IPS-NIHi11 (cell line): Measurements from ENCODE around the gene C1orf141.
A peak's percentile ranks its signal among the peaks of the same experiment; 100 is the strongest.
"Not testable (repeated sequence)": the region's sequence is repeated elsewhere in the genome, so short reads cannot be mapped to it uniquely, and the experiment has no call there.

Experiments
- DNase-seq: peaks from one replicate; pipeline ENCODE4 v3.0.0; 2012; ENCODE audit warnings: mixed read lengths, low spot score

C1orf141 gene

GRCh38 chr1:67134695-67135094 is at the start of gene C1orf141:
Gene C1orf141 (minus strand): TSS chr1:67134970. CDS start chr1:67127240, 7,730 bp downstream.
- DNase-seq: peak; percentile 66

DNA sequence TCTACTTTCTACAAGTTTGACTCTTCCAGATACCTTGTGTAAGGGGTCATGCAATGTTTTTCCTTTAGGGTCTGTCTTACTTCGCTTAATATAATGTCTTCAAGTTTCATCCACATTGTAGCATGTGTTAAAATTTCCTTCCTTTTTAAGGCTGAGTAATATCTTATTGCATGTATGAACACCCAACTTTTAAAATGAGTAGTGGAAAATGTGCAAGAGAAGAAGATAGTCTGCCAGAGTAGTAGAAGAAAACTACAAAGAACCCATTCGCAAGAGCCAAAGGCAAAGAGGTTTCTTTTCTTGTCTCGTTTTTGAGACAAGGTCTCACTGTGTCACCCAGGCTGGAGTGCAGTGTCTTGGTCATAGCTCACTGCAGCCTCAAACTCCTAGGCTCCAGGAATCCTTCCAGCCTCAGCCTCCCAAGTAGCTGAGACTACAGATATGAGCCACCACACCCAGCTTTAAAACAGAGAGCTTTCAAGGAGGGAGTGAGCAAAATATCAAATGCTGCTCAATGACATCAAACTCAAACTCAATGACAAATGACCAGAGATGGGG is 40.8 kb upstream of the C1orf141 start:
- no peak for DNase-seq

DNA sequence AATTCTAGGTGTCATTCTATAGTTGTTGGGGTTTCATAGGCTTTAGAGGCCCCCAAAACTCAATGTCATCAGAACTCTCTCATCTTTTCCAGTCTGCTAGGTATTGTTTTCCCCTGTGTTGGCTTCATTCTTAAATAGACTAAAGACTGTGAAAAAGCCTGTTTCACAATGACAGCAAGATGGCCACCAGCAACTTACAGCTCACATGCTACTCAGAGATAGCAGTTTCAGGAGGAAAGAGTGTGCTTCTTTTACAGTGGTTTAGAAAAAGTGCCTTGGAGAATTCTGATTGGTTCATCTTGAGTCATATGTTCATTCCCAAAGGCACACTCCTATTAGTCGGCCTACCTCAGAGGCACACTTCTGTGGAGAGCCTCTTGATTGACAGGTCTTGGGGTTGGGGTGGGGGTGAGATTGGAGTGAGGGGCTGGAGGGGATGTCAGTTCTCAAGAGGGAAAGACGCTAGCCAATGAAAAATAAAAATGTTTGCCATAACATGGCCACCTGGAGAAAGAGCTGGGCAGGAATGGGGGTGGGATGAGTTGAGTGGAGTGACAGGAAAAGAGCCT is 40.0 kb upstream of the C1orf141 start:
- DNase-seq: no peak

- no peak for DNase-seq
Observed at GRCh38 chr1:67173988-67174387, 39.2 kb upstream of the C1orf141 start.

- DNase-seq: no peak
Observed at GRCh38 chr1:67171978-67172377, 37.2 kb upstream of the C1orf141 start.

DNA sequence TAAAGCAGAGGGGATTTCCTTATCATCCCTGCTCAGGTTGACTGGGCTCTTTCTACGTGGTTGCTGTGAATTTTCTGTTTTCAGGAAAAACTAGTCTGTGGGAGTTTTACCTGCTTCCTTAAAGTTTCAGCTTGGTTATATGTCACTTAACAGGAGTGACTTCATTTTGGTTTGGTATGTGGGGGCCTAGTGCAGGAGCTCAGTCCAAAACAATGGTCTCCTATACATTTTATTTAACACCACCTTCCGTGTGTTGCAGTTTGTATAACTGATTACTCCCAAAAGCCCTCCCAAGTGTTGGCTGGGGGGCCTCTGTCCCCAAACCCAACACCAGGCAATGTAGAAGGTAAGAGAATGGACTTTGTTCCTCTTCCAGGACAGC is 36.8 kb upstream of the C1orf141 start:
- no peak for DNase-seq

DNA sequence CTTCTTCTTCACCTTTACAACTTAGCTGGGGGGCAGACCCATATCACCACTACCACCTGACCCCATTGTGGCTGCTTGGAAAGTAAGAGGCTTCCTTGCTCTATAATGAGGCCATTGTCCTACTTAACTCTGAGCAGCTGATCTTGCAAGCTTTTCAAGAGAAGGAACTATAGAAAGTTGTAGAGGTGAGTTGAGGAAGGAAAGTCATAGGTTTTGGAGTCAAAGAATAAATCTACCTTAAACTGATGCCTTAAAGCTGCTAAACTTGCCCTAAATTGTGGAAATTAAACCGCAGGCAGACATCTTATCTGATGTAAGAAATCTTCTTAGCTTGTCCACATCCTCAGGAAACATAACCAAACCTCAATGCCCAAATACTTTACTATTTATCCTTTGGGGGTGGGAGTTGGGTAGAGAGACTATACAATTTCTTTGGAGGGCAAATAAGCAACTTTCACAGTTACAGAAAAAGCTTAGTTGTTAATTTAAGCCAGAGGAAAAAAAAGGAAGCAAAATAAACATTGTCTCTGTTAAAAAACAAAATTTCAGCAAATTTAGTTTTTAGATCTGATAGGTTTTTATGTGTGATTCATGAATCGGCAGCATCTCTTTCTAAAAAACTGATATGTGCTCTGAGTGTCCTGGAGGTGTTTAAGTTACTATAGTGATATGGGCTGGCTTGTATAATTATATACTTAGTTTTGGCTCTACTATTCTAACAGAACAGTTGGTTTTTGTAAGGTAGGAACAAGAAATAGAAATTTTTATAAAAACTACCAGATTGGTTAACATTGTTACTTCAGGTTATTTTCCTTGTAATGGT is 36.2 kb upstream of the C1orf141 start:
- no peak for DNase-seq

DNA sequence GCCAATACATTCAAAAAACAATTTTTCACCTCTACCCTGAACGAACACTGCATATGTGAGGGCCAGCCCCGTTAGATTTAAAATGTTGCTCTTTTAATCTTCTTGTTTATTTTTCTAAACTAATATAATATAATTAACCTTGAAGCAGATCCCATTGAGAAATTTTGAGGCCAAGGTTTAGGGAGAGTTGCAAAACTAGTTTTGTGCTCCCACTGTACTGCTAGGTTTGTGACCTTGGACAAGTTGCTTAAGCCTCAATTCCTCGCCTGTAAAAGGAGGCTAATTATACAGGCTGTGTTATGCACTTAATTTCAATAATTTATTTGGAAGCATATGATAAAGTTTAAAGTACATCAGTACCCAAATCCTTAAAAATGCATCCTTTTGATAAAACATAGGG is 35.2 kb upstream of the C1orf141 start:
- no peak for DNase-seq

GRCh38 chr1:67169496-67169895 is 34.7 kb upstream of the C1orf141 start:
- DNase-seq: no peak

GRCh38 chr1:67166196-67166595 is 31.4 kb upstream of the C1orf141 start, which contains the start of gene IL23R:
Gene IL23R (plus strand): TSS chr1:67166454. CDS start chr1:67168121, 1,667 bp downstream.
- no peak for DNase-seq

- DNase-seq: no peak
Observed at GRCh38 chr1:67165468-67166041, 30.8 kb upstream of the C1orf141 start.

DNA sequence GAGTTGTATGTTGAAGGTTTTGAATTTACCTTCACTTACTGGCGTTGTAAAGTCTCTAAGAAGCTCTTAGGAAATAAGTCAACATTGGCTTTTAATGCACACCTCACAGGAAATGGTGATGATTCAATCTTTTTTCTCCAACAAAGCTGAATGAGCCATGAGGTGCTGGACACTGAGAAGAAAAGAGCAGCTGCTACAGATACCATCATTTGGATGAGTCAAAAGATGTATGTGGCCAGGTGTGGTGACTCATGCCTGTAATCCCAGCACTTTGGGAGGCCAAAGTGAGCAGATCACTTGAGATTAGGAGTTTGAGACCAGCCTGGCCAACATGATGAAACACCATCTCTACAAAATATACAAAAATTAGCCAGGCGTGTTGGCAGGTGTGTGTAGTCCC is 28.2 kb upstream of the C1orf141 start:
- DNase-seq: no peak

DNA sequence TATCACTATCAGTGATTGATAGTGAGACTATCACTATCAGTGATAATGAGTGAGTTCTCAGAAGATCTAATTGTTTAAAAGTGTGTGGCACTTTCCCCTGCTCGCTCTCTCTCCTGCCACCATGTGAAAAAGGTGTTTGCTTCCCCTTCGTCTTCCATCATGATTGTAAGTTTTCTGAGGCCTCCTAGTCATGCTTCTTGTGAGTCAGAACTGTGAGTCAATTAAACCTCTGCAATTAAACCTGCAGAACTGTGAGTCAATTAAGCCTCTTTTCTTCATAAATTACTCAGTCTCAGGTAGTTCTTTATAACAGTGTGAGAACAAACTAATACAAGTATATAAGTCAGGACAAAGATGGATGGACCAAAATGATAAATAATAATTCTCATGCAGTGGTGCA is 24.5 kb upstream of the C1orf141 start:
- DNase-seq: no peak

- DNase-seq: no peak
Observed at GRCh38 chr1:67158401-67158800, 23.6 kb upstream of the C1orf141 start.

DNA sequence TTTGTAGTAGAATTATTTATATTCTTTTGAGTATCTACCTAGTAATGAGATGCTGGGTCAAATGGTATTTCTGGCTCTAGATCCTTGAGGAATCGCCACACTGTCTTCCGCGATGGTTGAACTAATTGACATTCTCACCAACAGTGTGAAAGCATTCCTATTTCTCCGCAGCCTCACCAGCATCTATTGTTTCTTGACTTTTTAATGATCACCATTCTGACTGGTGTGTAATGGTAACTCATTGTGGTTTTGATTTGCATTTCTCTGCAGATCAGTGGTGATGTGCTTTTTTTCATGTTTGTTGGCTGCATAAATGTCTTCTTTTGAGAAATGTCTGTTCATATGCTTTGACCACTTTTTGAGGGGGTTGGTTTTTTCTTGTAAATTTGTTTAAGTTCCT is 16.2 kb upstream of the C1orf141 start:
- DNase-seq: no peak

DNA sequence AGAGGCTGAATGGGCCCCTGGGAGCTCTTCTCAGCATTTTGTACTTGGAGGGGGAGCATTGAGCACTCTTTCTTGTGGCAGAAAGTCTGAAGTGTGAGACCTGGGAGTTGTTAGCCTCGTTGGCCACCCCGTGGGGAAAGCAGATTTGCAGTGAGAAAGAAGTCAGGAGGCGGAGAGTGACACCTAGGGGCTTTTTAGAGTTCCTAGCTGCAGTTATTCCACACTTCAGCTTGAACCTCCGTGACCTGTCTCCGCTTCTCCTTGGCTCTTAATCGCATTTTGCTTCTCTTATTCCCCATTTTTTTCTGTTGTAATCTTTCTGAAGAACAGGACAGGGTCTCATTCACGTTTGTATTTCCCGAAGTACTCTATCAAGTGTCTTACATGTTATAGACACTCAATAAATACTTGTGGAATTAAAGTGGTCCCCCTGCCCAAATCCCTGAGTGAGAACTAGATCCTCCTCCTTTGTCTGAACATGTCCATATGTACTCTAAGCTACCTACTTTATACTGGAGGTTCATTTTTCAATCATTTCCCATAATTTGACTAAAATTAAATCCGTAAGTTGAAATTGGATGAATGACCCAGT is 14.5 kb upstream of the C1orf141 start:
- peak; percentile 69 for DNase-seq

GRCh38 chr1:67148516-67149178 is 13.9 kb upstream of the C1orf141 start:
- no peak for DNase-seq

DNA sequence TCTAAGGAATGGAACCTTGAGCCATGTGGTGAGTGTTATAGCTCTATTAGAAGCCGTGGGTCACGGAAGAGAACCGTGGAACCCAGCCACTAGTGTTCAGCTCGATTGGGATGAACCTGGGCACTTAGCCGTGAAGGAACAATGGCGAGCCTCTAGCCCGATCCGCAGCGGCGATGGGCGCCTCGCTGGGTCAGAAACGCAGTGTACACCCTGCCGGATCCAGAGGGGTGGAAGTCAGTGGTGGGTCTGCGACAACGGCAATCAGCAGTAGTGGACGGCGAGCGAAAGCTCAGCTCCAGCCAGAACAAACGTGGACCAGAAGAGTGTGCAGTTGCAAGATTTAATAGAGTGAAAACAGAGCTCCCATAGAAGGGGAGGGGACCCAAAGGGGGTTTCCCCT is 13.2 kb upstream of the C1orf141 start:
- DNase-seq: not testable (repeated sequence)

GRCh38 chr1:67146539-67146938 is 11.8 kb upstream of the C1orf141 start:
- no peak for DNase-seq

DNA sequence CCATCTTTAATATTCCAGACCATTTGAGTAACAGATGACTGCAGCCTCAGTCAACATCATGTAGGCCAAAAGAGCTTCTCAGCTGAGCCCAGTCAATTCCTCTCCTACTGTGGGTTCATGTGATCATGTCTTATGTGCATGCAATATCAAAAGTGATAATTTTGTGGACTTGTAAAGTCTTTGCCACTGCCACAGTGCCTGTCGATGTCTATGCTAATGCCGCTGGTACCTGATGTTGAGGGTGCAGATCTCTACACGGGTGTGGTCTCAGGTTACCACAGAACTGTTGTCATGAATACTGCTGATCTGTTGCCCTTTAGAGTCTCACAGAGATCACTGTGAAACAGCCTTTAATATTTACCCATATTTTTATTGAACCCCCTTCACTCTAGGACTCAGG is 11.3 kb upstream of the C1orf141 start:
- DNase-seq: no peak

- no peak for DNase-seq
Observed at GRCh38 chr1:67144696-67145095, 9.9 kb upstream of the C1orf141 start.

DNA sequence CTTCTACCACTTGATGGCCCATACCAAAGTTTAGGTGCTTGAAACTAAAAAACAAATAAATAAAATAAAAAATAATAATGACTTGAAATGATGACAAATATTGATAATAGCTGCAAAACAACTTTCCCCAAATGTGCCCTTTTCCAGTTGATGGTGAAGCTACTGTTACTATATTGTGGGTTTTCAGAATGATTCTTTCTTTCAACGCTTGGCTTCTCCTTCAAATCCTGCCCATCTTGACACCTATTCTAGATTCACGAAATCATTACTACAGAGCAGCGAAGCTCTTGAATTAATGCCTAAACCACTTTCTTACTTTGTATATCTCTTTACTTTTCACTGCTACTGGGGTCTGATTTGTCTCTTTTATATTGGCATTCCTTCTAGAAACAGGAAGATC is 9.2 kb upstream of the C1orf141 start:
- DNase-seq: no peak
